ES-I3 (cell line): ENCODE results near the gene MED26.
A peak's percentile ranks its signal among the peaks of the same experiment; 100 is the strongest.
"Not testable (repeated sequence)": the region's sequence is repeated elsewhere in the genome, so short reads cannot be mapped to it uniquely, and the experiment has no call there.

Source experiments
- H3K36me3 ChIP-seq: 2 replicates; pipeline ENCODE4 v1.6.1; 2013; ENCODE audit warnings: mild to moderate bottlenecking, low read length, control low read depth, moderate library complexity; ENCODE audit not compliant: insufficient read depth
- H3K4me1 ChIP-seq: 2 replicates; pipeline ENCODE4 v1.6.1; 2013; ENCODE audit warnings: mild to moderate bottlenecking, control low read depth, low read length; ENCODE audit not compliant: insufficient read depth
- H3K9ac ChIP-seq: 2 replicates; pipeline ENCODE4 v1.6.1; 2013; ENCODE audit warnings: low read depth, mild to moderate bottlenecking, low read length, moderate library complexity
- H3K9me3 ChIP-seq: 2 replicates; pipeline ENCODE4 v1.6.1; 2013; ENCODE audit warnings: mild to moderate bottlenecking, low read length, moderate library complexity; ENCODE audit not compliant: control insufficient read depth, insufficient read depth

Gene MED26

GRCh38 chr19:16573925-16574324 lies 54.1 kb downstream of the MED26 start:
- no peaks in the 10 kb centered on the region for H3K9me3 ChIP-seq
- H3K4me1 ChIP-seq: peaks cover 14% of the 10 kb centered on the region
- H3K9ac ChIP-seq: no peak overlapping the region
- H3K36me3 ChIP-seq: no peaks in the 10 kb centered on the region; the same call in none of the 2 replicates

GRCh38 chr19:16573296-16573695 lies 54.7 kb downstream of the MED26 start:
- peaks cover 14% of the 10 kb centered on the region for H3K4me1 ChIP-seq
- peak overlapping the region; percentile 98; the same call in 1 of the 2 replicates for H3K9ac ChIP-seq
- no peaks in the 10 kb centered on the region for H3K9me3 ChIP-seq
- H3K36me3 ChIP-seq: no peaks in the 10 kb centered on the region; the same call in none of the 2 replicates

- peaks cover 14% of the 10 kb centered on the region for H3K4me1 ChIP-seq
- H3K9me3 ChIP-seq: no peaks in the 10 kb centered on the region
- H3K9ac ChIP-seq: peak within 1 kb of the TSS; percentile 98
- H3K36me3 ChIP-seq: peaks cover under 1% of the 10 kb centered on the region
Measured at GRCh38 chr19:16572332-16573211, 55.4 kb downstream of the MED26 start, which contains the start of gene SLC35E1. TSS of gene SLC35E1 (minus strand) at chr19:16572415. CDS start at chr19:16572364, 51 bp downstream.

DNA sequence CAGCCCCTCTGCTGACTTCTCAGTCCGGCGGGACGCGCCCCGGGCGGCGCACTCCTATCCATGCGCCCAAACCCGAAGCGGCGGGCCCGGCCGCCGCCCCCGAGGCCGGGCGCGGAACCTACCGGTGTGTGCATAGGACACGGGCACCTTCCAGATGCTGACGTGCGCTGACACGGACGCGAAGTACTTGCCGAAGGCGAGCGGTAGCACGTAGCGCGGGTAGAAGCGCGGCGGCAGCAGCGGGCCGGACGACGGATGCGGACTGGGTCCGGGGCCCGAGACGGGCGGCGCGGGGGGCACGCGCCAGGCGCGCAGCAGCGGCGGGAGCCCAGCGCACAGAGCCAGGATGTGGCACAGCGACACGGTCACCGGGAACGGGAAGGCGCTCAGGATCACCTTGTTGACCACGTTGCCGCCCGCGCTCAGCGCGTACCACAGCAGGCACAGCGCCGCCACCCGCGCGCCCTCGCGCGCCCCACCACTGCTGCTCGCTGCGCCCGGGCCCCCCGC lies 56.1 kb downstream of the MED26 start:
- Histone ChIP-seq H3K9me3 (no peaks in the 10 kb centered on the region), H3K36me3 (peaks cover 8% of the 10 kb centered on the region), H3K9ac (peak overlapping the region; percentile 77), H3K4me1 (peaks cover 14% of the 10 kb centered on the region)

GRCh38 chr19:16571283-16571682 lies 56.7 kb downstream of the MED26 start:
- Histone ChIP-seq H3K9ac (peak overlapping the region; percentile 77), H3K36me3 (peaks cover 12% of the 10 kb centered on the region), H3K9me3 (no peaks in the 10 kb centered on the region), H3K4me1 (peaks cover 14% of the 10 kb centered on the region)

DNA sequence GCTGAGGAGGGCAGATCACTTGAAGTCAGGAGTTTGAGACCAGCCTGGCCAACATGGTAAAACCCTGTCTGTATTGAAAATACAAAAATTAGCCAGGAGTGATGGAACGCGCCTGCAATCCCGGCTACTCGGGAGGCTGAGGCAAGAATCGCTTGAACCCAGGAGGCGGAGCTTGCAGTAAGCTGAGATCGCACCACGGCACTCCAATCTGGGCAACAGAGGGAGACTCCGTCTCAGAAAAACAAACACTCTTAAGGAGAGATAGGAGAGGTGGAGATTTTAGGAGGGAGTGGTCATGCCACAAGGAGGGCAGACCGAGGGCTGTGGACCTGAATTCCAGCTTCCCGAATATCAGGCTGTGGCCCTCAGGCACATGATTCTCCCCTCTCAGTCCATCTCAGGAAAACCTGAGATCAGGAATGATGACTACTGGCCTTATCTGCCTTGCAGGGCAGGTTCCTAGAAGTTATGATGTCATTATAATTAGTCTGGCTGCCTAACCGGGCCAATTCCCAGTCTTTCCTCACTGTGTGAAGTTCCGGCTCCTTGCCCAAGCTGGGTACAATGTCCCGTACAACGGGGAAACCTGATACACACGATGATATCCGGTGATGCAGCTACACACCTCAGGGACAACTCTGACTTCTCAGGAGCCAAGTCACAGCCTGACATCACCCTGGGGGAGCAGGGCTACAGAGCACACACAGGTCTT lies 58.2 kb downstream of the MED26 start:
- peaks cover 14% of the 10 kb centered on the region for H3K4me1 ChIP-seq
- peaks cover 14% of the 10 kb centered on the region for H3K36me3 ChIP-seq
- no peak overlapping the region for H3K9ac ChIP-seq
- no peaks in the 10 kb centered on the region for H3K9me3 ChIP-seq

DNA sequence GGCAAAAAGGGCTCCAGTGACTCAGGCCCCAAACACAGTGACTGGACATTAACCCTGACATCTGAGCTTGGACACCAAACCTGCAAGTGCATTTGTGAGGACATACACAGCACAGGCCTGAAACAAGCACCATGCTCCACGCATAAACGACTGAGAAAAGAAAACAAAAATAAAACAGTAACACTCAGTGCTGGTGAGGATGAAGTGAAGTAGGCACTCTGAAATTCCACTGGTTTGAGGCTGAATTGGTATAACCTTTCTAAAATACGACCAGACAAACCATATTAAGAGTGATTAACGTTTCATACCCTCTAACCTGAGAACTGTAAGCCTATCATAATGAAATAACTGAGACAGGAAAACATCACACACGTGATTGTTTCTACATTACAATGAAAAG lies 61.3 kb downstream of the MED26 start:
- Histone ChIP-seq H3K4me1 (peaks cover 9% of the 10 kb centered on the region; the same call in 1 of the 2 replicates), H3K9me3 (no peaks in the 10 kb centered on the region), H3K9ac (no peak overlapping the region), H3K36me3 (peaks cover 19% of the 10 kb centered on the region)

DNA sequence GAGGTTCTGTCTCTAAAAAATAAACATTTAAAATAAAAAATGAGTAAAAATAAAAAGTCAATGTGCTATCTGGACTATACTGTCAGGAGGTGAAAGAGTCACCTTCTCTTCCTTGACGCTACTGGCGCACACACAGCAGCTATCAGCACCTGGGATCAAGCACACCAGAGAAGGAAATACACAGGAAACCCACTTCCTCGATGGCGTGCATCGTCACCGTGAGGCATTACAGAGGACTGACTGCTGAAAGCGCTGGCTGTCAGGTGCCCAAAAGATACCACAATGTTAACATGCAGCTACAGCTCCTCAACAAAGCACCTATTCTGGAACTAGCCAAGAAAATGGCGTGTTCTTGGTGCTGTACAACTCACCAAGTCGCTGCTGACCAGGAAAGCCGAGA lies 61.8 kb downstream of the MED26 start:
- Histone ChIP-seq H3K9me3 (no peaks in the 10 kb centered on the region), H3K4me1 (peaks cover 7% of the 10 kb centered on the region; the same call in 1 of the 2 replicates), H3K9ac (no peak overlapping the region), H3K36me3 (peaks cover 21% of the 10 kb centered on the region)

- H3K9me3 ChIP-seq: no peaks in the 10 kb centered on the region
- peaks cover 4% of the 10 kb centered on the region; the same call in 1 of the 2 replicates for H3K4me1 ChIP-seq
- peaks cover 23% of the 10 kb centered on the region for H3K36me3 ChIP-seq
- no peak overlapping the region for H3K9ac ChIP-seq
Measured at GRCh38 chr19:16564842-16565241, 63.2 kb downstream of the MED26 start.

DNA sequence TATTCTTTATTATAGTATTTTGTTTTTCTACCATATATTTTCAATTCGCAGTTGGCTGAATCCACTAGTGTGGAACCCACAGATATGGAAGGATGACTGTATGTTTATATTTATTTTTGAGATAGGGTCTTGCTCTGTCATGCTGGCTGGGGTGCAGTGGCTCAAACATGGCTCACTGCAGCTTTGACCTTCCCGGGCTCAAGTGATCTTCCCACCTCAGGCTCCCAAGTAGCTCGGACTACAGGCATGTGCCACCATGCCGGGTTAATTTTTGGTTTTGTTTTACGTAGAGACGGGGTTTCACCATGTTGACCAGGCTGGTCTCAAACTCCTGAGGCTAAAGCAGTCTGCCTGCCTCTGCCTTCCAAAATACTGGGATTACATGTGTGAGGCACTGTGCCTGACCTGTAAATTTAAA lies 65.4 kb downstream of the MED26 start:
- H3K36me3 ChIP-seq: peaks cover 22% of the 10 kb centered on the region
- H3K9ac ChIP-seq: no peak overlapping the region

GRCh38 chr19:16561382-16561781 lies 66.6 kb downstream of the MED26 start:
- Histone ChIP-seq H3K9me3 (no peaks in the 10 kb centered on the region), H3K4me1 (no peaks in the 10 kb centered on the region), H3K9ac (no peak overlapping the region), H3K36me3 (peaks cover 11% of the 10 kb centered on the region)

More for the DNA sequence above, 65.4 kb downstream of the MED26 start:
- H3K4me1 ChIP-seq: no peaks in the 10 kb centered on the region
- no peaks in the 10 kb centered on the region for H3K9me3 ChIP-seq

DNA sequence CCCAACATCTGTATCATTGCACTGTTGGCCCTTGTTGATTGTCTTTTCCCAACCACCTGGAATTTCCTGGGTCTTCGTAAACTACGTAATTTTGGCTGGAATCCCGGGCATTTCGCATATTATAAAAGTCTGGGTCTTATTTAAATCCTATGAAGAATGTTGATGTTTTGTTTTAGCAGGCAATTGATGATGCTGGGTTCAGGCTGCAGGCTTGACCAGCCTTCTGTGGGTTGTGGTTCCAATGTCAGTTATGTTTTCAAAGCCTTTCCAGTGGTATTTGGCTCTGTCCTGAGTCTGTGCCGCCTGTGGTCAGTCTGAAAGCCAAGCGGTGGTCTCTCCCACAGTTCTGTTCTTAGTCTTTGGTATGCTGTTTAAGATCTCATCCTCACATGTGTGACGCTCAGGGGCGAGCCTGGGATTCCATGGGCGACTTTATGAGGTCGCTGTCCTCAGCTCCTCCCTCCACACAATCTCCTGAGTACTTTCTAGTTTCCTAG lies 68.2 kb downstream of the MED26 start:
- Histone ChIP-seq H3K36me3 (peaks cover 12% of the 10 kb centered on the region), H3K4me1 (no peaks in the 10 kb centered on the region), H3K9ac (no peak overlapping the region), H3K9me3 (no peaks in the 10 kb centered on the region)

DNA sequence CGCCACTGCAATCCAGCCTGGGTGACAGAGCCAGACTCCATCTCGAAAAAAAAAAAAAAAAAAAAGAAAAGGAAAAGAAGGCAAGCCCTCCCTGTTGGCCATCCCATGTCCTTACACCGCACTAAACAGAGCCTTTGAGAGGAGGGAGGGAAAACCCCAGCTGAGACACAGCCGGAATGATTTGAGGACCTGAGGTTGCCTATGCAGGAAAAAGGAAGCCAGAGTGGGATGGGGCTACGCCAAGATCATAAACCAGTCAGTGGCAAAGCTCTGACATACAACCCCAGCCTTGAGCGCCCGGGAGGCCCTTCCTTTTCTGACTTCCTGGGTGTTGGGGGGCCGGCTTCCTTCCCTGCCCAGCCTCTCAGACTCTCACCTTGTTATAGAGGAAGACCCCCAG lies 73.2 kb downstream of the MED26 start:
- Histone ChIP-seq H3K4me1 (no peaks in the 10 kb centered on the region), H3K9me3 (no peaks in the 10 kb centered on the region), H3K36me3 (peaks cover 5% of the 10 kb centered on the region), H3K9ac (no peak overlapping the region)

GRCh38 chr19:16551902-16552301 lies 76.1 kb downstream of the MED26 start:
- H3K36me3 ChIP-seq, H3K9ac ChIP-seq, H3K9me3 ChIP-seq, H3K4me1 ChIP-seq: not testable (repeated sequence)
